GM21786 (cell line): ENCODE results near the gene ATOH8.

Experiments
- ATAC-seq: cut with Tn5 transposase; IDR thresholded peaks from one replicate; pipeline ENCODE4 v1.9.1; 2021; ENCODE audit not compliant: unreplicated experiment

The ATOH8 gene

GRCh38 chr2:85797921-85798320, 44.1 kb downstream of the ATOH8 start:
- ATAC-seq: no peak

- ATAC-seq: no peak
These were observed 45.6 kb downstream of the ATOH8 start for GRCh38 chr2:85799215-85799956.

GRCh38 chr2:85800586-85800985, 46.8 kb downstream of the ATOH8 start:
- ATAC-seq: no peak

GRCh38 chr2:85801871-85802270, 48.1 kb downstream of the ATOH8 start:
- ATAC-seq: no peak

GRCh38 chr2:85802354-85803103, 48.7 kb downstream of the ATOH8 start:
- ATAC-seq: no peak

- no peak for ATAC-seq
These were observed 50.1 kb downstream of the ATOH8 start for GRCh38 chr2:85803704-85804425.

- no peak for ATAC-seq
These were observed 50.8 kb downstream of the ATOH8 start for GRCh38 chr2:85804583-85804982.

- no peak for ATAC-seq
These were observed 52.7 kb downstream of the ATOH8 start for GRCh38 chr2:85806358-85807118.

GRCh38 chr2:85807756-85808155, 54.0 kb downstream of the ATOH8 start:
- ATAC-seq: no peak

- ATAC-seq: no peak
These were observed 56.8 kb downstream of the ATOH8 start for GRCh38 chr2:85810371-85811179.

- ATAC-seq: no peak
These were observed 57.6 kb downstream of the ATOH8 start for GRCh38 chr2:85811180-85812093.

- ATAC-seq: no peak
These were observed 58.4 kb downstream of the ATOH8 start for GRCh38 chr2:85812094-85812735.

- ATAC-seq: no peak
These were observed 59.6 kb downstream of the ATOH8 start for GRCh38 chr2:85813211-85813981.

GRCh38 chr2:85813982-85814801, 60.4 kb downstream of the ATOH8 start:
- ATAC-seq: no peak

GRCh38 chr2:85814802-85815550, 61.2 kb downstream of the ATOH8 start:
- no peak for ATAC-seq

- no peak for ATAC-seq
These were observed 66.2 kb downstream of the ATOH8 start for GRCh38 chr2:85819811-85820510.
